ENCODE results near the gene CDH4. TPM values are rescaled to one million over a fixed set of nuclear protein-coding genes. Genes with fewer than 3 reads are reported as not detected.

CDH4 gene
- total RNA-seq, 1 donor from 2014 or later = not detected

DNA sequence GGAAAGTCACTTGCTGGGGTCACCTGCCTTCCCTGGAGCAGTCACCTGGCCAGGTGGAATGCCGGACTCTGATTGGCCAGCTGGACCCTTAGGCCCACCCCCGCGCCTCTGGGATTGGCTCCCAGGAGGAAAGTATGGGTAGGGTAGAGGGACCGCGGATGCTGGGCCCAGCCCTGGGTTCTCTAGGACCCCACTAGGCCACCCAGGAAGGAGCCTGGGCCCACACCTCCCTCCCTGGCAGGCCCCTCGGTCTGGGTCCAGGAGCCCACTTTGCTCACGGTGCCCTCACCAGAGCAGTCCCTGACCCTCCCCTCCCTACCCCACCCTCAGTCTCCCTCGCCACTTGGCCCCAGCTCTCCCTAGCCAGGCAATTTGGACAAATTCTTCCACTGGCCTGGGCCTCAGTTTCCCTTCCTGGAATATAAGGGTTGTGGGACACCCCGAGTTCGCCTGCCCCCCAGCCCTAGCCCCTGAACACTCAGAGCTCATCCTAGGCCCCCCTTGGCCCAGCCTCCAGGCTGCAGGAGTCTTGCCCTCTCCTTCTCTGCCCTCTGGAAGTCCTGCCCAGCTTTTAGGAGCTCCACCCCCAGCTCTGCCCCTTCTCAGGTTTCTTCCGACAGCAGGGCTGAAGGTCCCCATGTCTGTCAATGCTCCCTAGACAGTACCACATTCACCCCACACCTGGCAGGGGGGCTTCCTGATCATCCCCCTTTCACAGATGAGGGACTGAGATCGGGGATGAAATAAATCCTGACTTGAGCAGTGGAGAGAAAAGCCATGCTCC is 514.0 kb downstream of the CDH4 start:
- H3K27ac Mint-ChIP-seq = no peak overlapping the region
- no peak overlapping the region for H3K4me3 Mint-ChIP-seq
- TF ChIP-seq, protein P1, sequence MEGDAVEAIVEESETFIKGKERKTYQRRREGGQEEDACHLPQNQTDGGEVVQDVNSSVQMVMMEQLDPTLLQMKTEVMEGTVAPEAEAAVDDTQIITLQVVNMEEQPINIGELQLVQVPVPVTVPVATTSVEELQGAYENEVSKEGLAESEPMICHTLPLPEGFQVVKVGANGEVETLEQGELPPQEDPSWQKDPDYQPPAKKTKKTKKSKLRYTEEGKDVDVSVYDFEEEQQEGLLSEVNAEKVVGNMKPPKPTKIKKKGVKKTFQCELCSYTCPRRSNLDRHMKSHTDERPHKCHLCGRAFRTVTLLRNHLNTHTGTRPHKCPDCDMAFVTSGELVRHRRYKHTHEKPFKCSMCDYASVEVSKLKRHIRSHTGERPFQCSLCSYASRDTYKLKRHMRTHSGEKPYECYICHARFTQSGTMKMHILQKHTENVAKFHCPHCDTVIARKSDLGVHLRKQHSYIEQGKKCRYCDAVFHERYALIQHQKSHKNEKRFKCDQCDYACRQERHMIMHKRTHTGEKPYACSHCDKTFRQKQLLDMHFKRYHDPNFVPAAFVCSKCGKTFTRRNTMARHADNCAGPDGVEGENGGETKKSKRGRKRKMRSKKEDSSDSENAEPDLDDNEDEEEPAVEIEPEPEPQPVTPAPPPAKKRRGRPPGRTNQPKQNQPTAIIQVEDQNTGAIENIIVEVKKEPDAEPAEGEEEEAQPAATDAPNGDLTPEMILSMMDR (IDR thresholded peaks at IDR 0.05) = no peak
- ChIA-PET CTCF (no interaction called here), POLR2A (no interaction called here)
- H3K4me1 Mint-ChIP-seq = no peaks in the 10 kb centered on the region
- no peaks in the 10 kb centered on the region for H3K9me3 Mint-ChIP-seq
- no peaks in the 10 kb centered on the region for H3K36me3 Mint-ChIP-seq (ENCODE audit: low read depth)
- ATAC-seq (ENCODE audit: low read depth) (no peak), DNase-seq (no peak)
- H3K27me3 Mint-ChIP-seq = no peaks in the 10 kb centered on the region
- intact Hi-C loops (cut with micrococcal nuclease) = no loop called here

DNA sequence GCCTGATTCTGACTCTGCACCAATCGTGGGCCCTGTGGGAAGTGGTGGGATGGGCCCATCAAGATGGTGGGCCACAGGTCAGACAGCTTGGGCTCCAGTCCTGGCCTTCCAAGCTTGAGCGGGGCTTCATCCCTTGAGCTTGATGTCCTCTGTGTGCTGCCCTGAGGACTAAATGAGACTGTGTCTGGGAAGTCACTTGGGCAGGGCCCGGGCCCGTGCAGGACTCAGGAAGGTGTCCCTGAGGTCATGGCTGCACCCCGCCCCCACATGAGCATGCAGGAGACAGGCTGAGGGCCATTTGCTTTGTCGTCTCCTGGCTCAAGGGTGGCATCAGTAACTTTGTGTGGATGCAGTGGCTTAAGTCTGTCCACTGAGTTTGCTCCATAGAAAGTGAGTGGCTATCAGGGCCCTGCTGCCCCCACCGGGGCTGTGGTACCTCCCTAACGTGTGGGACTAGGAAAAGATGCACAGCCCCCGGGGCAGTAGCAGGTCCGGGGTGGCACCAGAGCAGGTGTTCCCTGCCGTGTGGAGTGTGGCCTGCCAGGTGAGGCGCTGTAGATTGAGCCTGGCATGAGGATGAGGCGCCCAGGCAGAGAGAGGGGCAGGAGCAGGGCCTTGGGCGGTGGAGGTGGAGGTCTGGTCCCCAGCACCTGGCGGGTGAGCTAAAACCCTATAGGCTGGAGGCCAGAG is 515.0 kb downstream of the CDH4 start:
- TF ChIP-seq, protein P1 (IDR thresholded peaks at IDR 0.05) = no peak
- ATAC-seq (ENCODE audit: low read depth) (no peak), DNase-seq (no peak)
- Mint-ChIP-seq H3K9me3 (no peaks in the 10 kb centered on the region), H3K27ac (no peak overlapping the region), H3K27me3 (no peaks in the 10 kb centered on the region), H3K4me3 (no peak overlapping the region), H3K36me3 (ENCODE audit: low read depth) (no peaks in the 10 kb centered on the region), H3K4me1 (no peaks in the 10 kb centered on the region)
- intact Hi-C loops (cut with micrococcal nuclease) = no loop called here
- POLR2A ChIA-PET = no interaction called here
- CTCF ChIA-PET = no interaction called here

DNA sequence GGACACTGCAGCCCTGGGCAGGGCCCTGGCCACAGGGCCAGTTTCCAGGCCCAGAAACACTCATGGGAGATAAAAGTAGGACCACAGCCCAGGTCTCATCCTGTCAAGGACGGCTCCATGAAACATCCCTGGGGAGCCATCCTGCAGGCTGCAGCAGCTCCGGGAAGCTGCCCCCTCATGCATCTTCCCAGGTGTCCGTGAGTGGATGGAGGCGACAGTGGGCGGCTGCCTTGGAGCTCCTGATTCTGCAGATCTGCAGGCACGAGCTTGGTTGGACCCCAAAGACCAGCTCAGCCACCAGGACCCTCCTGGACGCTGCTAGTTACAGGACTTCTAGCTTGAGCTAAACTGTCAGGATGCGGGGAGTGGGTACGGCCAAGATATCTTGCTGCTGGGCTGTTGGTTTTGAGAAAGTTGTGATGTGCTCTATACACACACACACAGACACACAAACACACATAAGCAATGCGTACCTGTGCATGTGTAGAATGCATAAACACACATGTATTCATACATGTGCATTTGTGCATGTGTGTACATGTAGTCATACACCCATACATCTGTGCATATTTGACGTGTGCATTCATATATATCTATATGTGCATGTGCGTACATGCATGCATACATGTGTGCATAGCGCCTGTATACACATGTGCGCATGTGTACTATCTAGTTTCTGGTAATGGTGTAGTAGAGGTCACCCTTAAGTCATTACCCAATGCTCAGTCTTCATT is 515.9 kb downstream of the CDH4 start:
- Mint-ChIP-seq H3K27ac (no peak overlapping the region), H3K4me3 (no peak overlapping the region), H3K9me3 (no peaks in the 10 kb centered on the region), H3K27me3 (no peaks in the 10 kb centered on the region), H3K36me3 (ENCODE audit: low read depth) (no peaks in the 10 kb centered on the region), H3K4me1 (no peaks in the 10 kb centered on the region)
- TF ChIP-seq, protein P1 (IDR thresholded peaks at IDR 0.05) = no peak
- ATAC-seq (ENCODE audit: low read depth) (no peak), DNase-seq (no peak)
- ChIA-PET CTCF (no interaction called here), POLR2A (no interaction called here)
- intact Hi-C loops (cut with micrococcal nuclease) = no loop called here

DNA sequence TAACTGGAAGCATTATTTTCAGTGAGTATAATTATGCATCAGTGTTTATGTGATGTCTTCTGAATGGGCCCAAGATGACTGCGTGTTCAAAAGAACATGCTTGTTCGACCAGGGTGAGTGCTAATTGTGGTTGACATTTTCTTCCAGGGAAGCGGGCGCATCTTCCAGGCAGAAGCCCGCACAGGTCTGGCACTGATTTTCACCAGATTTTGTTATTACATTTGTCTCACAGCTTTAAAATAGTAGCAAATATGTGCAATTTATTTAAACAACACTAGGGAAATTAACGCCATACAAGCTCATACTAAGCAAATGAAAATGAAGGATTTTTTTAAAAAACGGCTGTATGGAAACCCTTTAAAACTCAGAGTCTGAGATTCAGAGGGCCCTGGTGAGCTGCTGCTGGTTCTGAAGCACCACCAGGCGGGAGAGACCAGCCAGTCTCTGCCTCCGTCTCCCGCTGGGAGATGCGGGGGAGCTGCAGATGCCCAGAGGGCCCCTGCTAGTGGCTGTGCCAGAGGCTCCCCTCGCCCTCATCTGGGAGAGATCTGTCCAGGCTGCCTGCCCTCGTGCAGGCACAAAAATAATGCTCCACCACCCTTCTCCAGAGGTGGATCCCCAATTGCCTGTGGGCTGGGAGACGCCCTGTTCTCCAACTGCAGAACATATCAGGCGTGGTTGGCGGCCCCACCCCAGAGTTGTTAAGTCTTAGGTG is 516.7 kb downstream of the CDH4 start:
- DNase-seq (no peak), ATAC-seq (ENCODE audit: low read depth) (no peak)
- no peaks in the 10 kb centered on the region for H3K4me1 Mint-ChIP-seq
- H3K36me3 Mint-ChIP-seq (ENCODE audit: low read depth) = no peaks in the 10 kb centered on the region
- intact Hi-C loops (cut with micrococcal nuclease) = no loop called here
- no peaks in the 10 kb centered on the region for H3K9me3 Mint-ChIP-seq
- no peaks in the 10 kb centered on the region for H3K27me3 Mint-ChIP-seq
- TF ChIP-seq, protein P1 (IDR thresholded peaks at IDR 0.05) = no peak
- POLR2A ChIA-PET = no interaction called here
- H3K4me3 Mint-ChIP-seq = no peak overlapping the region
- H3K27ac Mint-ChIP-seq = no peak overlapping the region
- CTCF ChIA-PET = no interaction called here

All from activated B cell treated with CpG ODN at 0.5 μM for 24 hours (primary cell).